ENCODE measurements around the gene RPTOR. TPM values are rescaled to one million over a fixed set of nuclear protein-coding genes. Genes with fewer than 3 reads are reported as not detected.

RPTOR gene
- total and polyA plus RNA-seq, 10 of the 15 experiments (the other 5 are each of a cell fraction or from before 2014, with no cell fraction given) = 0.18 to 32.1 (median 7.8) TPM

- TF ChIP-seq E2F8 (IDR thresholded peaks at IDR 0.05; ENCODE audit: low read depth, partially characterized antibody) = no peak
- no peak for TF ChIP-seq ZSCAN29 (IDR thresholded peaks at IDR 0.05)
- no peak for TF ChIP-seq CBX5 (IDR thresholded peaks at IDR 0.05; ENCODE audit: low read depth)
- no peak for TF ChIP-seq GATAD2B (conservative IDR thresholded peaks at IDR 0.05; ENCODE audit: low read depth)
- TF ChIP-seq SREBF2 (IDR thresholded peaks at IDR 0.05; ENCODE audit: low read length) = no peak
- no peak for TF ChIP-seq NFYA (IDR thresholded peaks at IDR 0.05; ENCODE audit: borderline replicate concordance, low read depth, low read length)
- no peak for TF ChIP-seq SMAD5 (IDR thresholded peaks at IDR 0.05; ENCODE audit: low read depth)
- TF ChIP-seq NFIC (IDR thresholded peaks at IDR 0.05; ENCODE audit: low read depth, low read length) = no peak
- no peak for TF ChIP-seq ZNF384 (IDR thresholded peaks at IDR 0.05; ENCODE audit: borderline replicate concordance, low read depth, low read length)
Observed at GRCh38 chr17:80822700-80823410, 278.2 kb downstream of the RPTOR start (continued).
